Astrocyte of the cerebellum (primary cell): ENCODE results near the gene PCP4L1.

Experiments used
- DNase-seq: peaks from one replicate; pipeline ENCODE4 v3.0.0-alpha.2; 2011; ENCODE audit warnings: low read depth
- H3K4me3 ChIP-seq: 2 replicates; pipeline ENCODE4 v1.5.1; 2011; ENCODE audit warnings: mild to moderate bottlenecking, low read depth, low read length, moderate library complexity
- CTCF ChIP-seq: IDR thresholded peaks from 2 replicates; pipeline ENCODE4 v1.5.1; 2012; ENCODE audit warnings: low read length, low read depth, moderate library complexity, mild to moderate bottlenecking; ENCODE audit errors: missing control alignments
- in situ Hi-C: cut with HindIII; loops from 2 replicates; pipeline ENCODE4 v1.10.0; 2017; ENCODE audit warnings: low sequenced_read_pairs

Gene PCP4L1

GRCh38 chr1:161287482-161288054 lies 29.0 kb downstream of the PCP4L1 start:
- no peak for DNase-seq
- in situ Hi-C loops, result no loop called here
- TF ChIP-seq CTCF, result no peak

GRCh38 chr1:161290779-161291178 lies 32.2 kb downstream of the PCP4L1 start:
- in situ Hi-C loops, result no loop called here
- no peak for DNase-seq
- H3K4me3 ChIP-seq, result no peak overlapping the region
- no peak for TF ChIP-seq CTCF

More at GRCh38 chr1:161287482-161288054, 29.0 kb downstream of the PCP4L1 start:
- H3K4me3 ChIP-seq, result no peak overlapping the region

- in situ Hi-C loops, result no loop called here
- no peak for TF ChIP-seq CTCF
- H3K4me3 ChIP-seq, result no peak overlapping the region
- DNase-seq, result no peak
These were observed 38.9 kb downstream of the PCP4L1 start for GRCh38 chr1:161297415-161297814.

- no peak for TF ChIP-seq CTCF
- no peak overlapping the region for H3K4me3 ChIP-seq
- in situ Hi-C loops, result no loop called here
- no peak for DNase-seq
These were observed 39.6 kb downstream of the PCP4L1 start for GRCh38 chr1:161298116-161298515.

- no peak overlapping the region for H3K4me3 ChIP-seq
- in situ Hi-C loops, result no loop called here
These were observed 40.8 kb downstream of the PCP4L1 start for GRCh38 chr1:161299347-161299746.

GRCh38 chr1:161300478-161300877 lies 41.9 kb downstream of the PCP4L1 start:
- no peak for DNase-seq
- no peak overlapping the region for H3K4me3 ChIP-seq
- no peak for TF ChIP-seq CTCF
- in situ Hi-C loops, result loop anchor here (5.0 kb wide), 1 partner anchor 93 kb away; no protein-coding TSS in a partner anchor

More at GRCh38 chr1:161299347-161299746, 40.8 kb downstream of the PCP4L1 start:
- no peak for TF ChIP-seq CTCF
- DNase-seq, result no peak
